Measurements from ENCODE around the gene GNL2.

GNL2 gene

DNA sequence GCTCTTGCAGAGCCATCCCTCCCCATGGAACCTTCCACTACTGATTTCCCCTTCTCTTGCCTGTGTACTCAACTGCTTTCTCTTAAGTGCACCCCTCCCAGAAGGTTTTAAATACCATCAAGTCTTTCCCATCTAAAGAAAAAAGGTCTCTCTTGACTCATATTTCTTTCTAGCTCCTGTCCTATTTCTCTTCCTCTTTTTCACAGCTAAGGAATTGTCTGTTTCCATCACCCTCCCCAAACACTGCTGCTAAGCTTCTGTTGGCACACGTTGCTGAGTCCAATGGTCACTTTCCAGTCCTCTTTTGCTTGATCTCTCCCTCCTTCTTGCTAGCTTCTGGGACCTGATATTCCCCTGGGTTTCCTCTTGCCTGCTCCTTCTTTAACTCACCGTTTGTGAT lies 13.3 kb upstream of the GNL2 start:
- no peaks in the 10 kb centered on the region for H3K4me1 ChIP-seq (ENCODE audit: control insufficient read depth, insufficient read depth, low read length)
- H3K36me3 ChIP-seq (ENCODE audit: control insufficient read depth, insufficient read depth, low read length) = no peaks in the 10 kb centered on the region
- H3K4me3 ChIP-seq (ENCODE audit: insufficient read depth, low read depth, low read length) = no peak overlapping the region
- WGBS, 2 experiments = 41 to 45% methylated on average over 2 of the region's 2 CpGs
- no peak overlapping the region for H3K27ac ChIP-seq (ENCODE audit: insufficient read depth, low read depth, low read length, poor library complexity, severe bottlenecking)
- no peaks in the 10 kb centered on the region for H3K9me3 ChIP-seq (ENCODE audit: control insufficient read depth, low read length)
- peaks cover 38% of the 10 kb centered on the region for H3K27me3 ChIP-seq (ENCODE audit: control insufficient read depth, insufficient read depth, low read length, poor library complexity, severe bottlenecking)

DNA sequence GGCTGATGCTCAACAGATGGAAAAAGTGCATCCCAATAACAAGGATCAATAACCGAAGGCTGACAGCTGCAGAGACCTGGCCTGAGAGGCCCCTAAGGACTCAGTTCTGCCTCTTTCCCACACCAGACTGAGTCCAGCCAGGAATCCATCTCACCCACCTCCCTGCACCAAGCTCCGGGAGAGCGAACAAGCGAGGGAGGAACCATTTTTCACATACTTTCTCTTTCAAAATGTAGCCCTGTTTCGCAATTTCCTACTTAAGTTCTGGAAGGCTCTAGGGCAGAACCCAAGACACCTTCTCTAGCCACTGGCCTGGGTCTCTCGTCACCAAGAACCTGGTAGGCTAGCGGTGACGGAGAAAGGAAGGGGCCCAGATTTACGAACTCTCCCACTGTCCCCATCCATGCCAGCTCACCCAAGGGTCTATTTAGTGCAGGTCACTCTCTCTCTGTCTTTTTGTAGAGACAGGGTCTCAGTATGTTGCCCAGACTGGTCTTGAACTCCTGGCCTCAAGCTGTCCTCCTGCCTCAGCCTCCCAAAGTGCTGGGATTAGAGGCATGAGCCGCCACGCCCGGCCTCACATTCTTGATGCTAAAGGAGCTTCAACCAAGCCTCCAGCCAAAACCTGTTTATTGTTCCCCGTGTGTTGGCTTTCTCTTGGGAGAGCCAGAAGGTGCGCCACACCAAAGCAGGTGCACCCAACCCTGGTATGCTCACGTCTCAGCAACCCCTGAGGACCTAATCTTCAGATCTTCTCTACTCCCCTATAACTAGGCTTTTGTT lies 10.9 kb upstream of the GNL2 start:
- peaks cover 38% of the 10 kb centered on the region for H3K27me3 ChIP-seq (ENCODE audit: control insufficient read depth, insufficient read depth, low read length, poor library complexity, severe bottlenecking)
- 86 to 89% methylated on average over 15 of the region's 15 CpGs for WGBS, 2 experiments

DNA sequence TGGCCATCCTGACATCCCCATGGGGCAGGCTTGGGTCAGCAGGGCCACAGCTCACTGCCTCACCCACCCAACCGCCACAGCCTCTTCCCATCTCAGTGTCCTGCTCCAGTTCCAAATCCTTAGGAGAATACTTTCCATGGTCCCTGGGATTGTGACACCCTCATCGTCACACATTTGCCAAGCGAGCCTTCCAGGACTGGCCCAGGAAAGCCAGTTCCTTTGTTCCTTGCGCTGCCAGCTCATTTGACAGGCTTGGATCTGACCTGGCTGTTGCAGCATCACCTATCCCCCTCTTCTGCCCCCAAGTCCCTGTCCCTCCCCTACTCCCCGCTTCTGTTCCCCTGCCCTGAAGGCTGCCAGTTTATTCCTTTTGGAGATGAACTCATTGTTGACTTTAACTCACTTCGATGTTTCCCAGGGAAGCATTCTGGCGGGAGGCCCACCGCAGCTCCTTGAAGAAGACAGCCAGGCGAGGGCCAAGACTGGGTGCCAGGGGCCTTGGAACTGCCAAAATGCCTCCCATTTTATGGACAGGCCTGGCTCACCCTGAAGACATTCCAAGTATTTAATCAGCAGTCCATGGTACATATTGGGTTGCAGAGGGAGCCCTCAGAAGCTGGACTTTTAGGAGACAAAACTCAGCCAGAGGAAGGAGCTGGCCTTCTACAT lies 10.2 kb upstream of the GNL2 start:
- WGBS, 2 experiments = 92 to 93% methylated on average over 9 of the region's 9 CpGs
- Histone ChIP-seq H3K27ac (ENCODE audit: insufficient read depth, low read depth, low read length, poor library complexity, severe bottlenecking) (no peak overlapping the region), H3K27me3 (ENCODE audit: control insufficient read depth, insufficient read depth, low read length, poor library complexity, severe bottlenecking) (peaks cover 43% of the 10 kb centered on the region), H3K9me3 (ENCODE audit: control insufficient read depth, low read length) (no peaks in the 10 kb centered on the region), H3K4me1 (ENCODE audit: control insufficient read depth, insufficient read depth, low read length) (no peaks in the 10 kb centered on the region), H3K4me3 (ENCODE audit: insufficient read depth, low read depth, low read length) (no peak overlapping the region), H3K36me3 (ENCODE audit: control insufficient read depth, insufficient read depth, low read length) (no peaks in the 10 kb centered on the region)

More for the DNA sequence above, 10.9 kb upstream of the GNL2 start:
- H3K36me3 ChIP-seq (ENCODE audit: control insufficient read depth, insufficient read depth, low read length) = no peaks in the 10 kb centered on the region
- H3K9me3 ChIP-seq (ENCODE audit: control insufficient read depth, low read length) = no peaks in the 10 kb centered on the region
- H3K4me3 ChIP-seq (ENCODE audit: insufficient read depth, low read depth, low read length) = no peak overlapping the region
- H3K4me1 ChIP-seq (ENCODE audit: control insufficient read depth, insufficient read depth, low read length) = no peaks in the 10 kb centered on the region
- H3K27ac ChIP-seq (ENCODE audit: insufficient read depth, low read depth, low read length, poor library complexity, severe bottlenecking) = no peak overlapping the region

DNA sequence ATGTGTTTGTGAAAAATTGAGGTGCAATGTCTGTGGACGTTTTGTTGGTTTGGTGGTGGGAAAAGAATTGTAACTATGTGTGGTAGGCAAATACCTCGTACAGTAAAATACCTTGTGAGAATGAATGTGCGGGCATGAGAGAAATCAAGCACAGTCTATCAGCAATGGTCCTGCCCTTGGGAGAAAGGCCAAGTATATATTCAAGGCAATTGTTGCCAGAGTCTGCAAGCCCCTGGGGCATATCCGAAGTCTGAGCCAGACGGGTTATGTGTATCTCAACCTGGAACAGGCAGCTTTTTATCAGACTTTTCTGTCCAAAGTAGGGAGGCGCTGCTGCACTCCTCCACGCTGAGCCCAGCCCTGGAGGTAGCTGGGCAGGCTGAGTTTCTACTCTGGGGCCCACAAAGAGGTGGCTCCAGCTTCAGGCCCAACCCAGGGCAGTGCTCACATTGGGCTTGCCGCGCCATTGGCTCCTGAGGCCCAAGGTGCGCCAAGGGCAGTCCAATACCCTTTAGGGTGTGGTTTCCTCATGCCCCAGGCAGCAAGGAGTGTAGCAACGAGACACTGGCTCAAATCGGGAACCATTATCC lies 9.4 kb upstream of the GNL2 start:
- 87 to 89% methylated on average over 12 of the region's 12 CpGs for WGBS, 2 experiments
- no peaks in the 10 kb centered on the region for H3K9me3 ChIP-seq (ENCODE audit: control insufficient read depth, low read length)
- no peak overlapping the region for H3K27ac ChIP-seq (ENCODE audit: insufficient read depth, low read depth, low read length, poor library complexity, severe bottlenecking)
- H3K4me1 ChIP-seq (ENCODE audit: control insufficient read depth, insufficient read depth, low read length) = no peaks in the 10 kb centered on the region
- H3K27me3 ChIP-seq (ENCODE audit: control insufficient read depth, insufficient read depth, low read length, poor library complexity, severe bottlenecking) = peaks cover 46% of the 10 kb centered on the region
- H3K4me3 ChIP-seq (ENCODE audit: insufficient read depth, low read depth, low read length) = no peak overlapping the region
- H3K36me3 ChIP-seq (ENCODE audit: control insufficient read depth, insufficient read depth, low read length) = no peaks in the 10 kb centered on the region

DNA sequence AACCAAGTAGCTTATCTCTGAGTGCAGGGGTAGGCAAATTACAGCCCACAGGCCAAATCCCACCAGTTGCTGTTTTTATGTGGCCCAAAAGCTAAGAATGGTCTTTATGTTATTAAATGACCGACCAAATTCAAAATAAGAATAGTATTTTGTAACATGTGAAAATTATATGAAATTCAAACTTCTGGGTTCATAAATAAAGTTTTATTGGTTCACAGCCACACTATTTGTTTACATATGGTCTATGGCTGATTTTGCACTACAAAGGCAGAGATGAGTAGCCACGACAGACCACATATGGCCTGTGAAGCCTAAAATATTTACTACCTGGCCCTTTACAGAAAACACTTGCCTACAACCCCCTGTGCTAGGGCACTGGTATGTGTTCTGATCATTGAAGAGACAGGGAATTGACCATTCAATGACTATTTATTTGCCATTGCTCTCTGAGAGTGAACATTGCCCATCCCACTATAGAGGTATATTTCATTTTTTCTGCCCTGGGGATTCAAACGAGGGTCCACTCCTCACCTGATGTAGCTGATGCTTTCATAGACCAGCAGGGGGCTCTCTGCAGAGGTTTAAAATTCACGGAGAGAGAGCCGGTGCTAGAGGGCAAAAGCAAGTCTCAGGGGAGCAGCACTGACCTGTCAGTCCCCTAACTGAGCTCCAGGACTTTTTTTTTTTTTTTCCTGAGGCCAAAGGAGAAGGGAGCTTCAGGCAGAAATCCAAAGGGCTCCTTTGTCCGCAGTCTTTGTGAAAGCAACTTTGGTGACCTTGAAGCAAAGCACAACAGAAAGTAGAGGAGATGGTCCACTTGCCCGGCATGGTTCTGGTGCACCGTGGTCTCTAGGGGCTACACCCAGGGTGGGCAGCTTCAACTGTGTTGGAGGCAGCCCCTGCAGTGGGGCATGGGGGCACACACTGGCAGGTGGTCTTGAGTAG lies 7.3 kb upstream of the GNL2 start:
- Histone ChIP-seq H3K27me3 (ENCODE audit: control insufficient read depth, insufficient read depth, low read length, poor library complexity, severe bottlenecking) (peaks cover 30% of the 10 kb centered on the region), H3K27ac (ENCODE audit: insufficient read depth, low read depth, low read length, poor library complexity, severe bottlenecking) (no peak overlapping the region), H3K4me1 (ENCODE audit: control insufficient read depth, insufficient read depth, low read length) (no peaks in the 10 kb centered on the region), H3K4me3 (ENCODE audit: insufficient read depth, low read depth, low read length) (no peak overlapping the region), H3K36me3 (ENCODE audit: control insufficient read depth, insufficient read depth, low read length) (no peaks in the 10 kb centered on the region), H3K9me3 (ENCODE audit: control insufficient read depth, low read length) (no peaks in the 10 kb centered on the region)
- 38 to 39% methylated on average over 7 of the region's 8 CpGs for WGBS, 2 experiments

DNA sequence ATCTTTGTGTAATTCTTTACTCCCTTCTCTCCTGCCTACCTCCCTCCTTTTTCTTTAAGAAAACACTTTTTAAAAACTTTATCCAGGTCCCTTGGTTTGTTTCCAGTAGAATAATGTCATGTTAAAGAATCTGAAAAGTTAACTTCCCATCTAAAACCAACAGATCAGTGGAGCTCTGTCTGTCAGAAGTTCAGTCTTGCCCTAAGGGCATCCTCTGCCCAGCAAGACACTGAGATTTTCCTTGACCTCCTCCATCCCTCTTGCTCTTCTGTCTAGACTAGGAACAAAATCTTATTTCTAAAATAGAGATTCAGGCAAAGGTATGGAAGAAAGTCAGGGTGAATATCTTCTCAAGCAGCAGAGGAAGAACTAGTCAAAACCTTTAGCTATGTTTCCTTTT lies 5.7 kb upstream of the GNL2 start:
- H3K36me3 ChIP-seq (ENCODE audit: control insufficient read depth, insufficient read depth, low read length) = no peaks in the 10 kb centered on the region
- peaks cover 28% of the 10 kb centered on the region for H3K27me3 ChIP-seq (ENCODE audit: control insufficient read depth, insufficient read depth, low read length, poor library complexity, severe bottlenecking)
- H3K4me1 ChIP-seq (ENCODE audit: control insufficient read depth, insufficient read depth, low read length) = no peaks in the 10 kb centered on the region
- H3K27ac ChIP-seq (ENCODE audit: insufficient read depth, low read depth, low read length, poor library complexity, severe bottlenecking) = no peak overlapping the region
- H3K4me3 ChIP-seq (ENCODE audit: insufficient read depth, low read depth, low read length) = no peak overlapping the region
- no peaks in the 10 kb centered on the region for H3K9me3 ChIP-seq (ENCODE audit: control insufficient read depth, low read length)

DNA sequence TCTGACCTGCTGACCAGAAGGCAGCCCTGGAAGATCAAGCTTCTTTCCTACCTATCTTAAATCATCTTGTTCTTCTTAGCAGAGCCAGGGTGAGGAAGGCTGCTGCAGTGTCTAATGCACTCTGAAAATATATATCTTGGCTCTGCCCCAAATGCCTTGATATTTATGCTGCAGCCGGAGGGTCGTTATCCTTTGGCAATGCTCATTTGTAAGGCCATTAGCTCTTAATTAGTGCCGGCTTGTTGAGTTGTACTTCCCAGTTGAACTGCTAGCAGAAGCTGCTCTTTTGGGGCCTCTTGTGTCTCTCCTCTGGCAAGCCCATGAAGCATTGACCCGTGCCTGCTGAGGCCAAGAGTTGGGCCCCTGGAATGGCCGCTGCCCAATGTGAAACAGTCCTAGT lies 4.2 kb upstream of the GNL2 start:
- no peak overlapping the region for H3K4me3 ChIP-seq (ENCODE audit: insufficient read depth, low read depth, low read length)
- H3K4me1 ChIP-seq (ENCODE audit: control insufficient read depth, insufficient read depth, low read length) = no peaks in the 10 kb centered on the region
- H3K27ac ChIP-seq (ENCODE audit: insufficient read depth, low read depth, low read length, poor library complexity, severe bottlenecking) = no peak overlapping the region
- H3K27me3 ChIP-seq (ENCODE audit: control insufficient read depth, insufficient read depth, low read length, poor library complexity, severe bottlenecking) = peaks cover 28% of the 10 kb centered on the region
- H3K9me3 ChIP-seq (ENCODE audit: control insufficient read depth, low read length) = no peaks in the 10 kb centered on the region
- H3K36me3 ChIP-seq (ENCODE audit: control insufficient read depth, insufficient read depth, low read length) = no peaks in the 10 kb centered on the region
- WGBS, 2 experiments = 87 to 91% methylated on average over 5 of the region's 5 CpGs

DNA sequence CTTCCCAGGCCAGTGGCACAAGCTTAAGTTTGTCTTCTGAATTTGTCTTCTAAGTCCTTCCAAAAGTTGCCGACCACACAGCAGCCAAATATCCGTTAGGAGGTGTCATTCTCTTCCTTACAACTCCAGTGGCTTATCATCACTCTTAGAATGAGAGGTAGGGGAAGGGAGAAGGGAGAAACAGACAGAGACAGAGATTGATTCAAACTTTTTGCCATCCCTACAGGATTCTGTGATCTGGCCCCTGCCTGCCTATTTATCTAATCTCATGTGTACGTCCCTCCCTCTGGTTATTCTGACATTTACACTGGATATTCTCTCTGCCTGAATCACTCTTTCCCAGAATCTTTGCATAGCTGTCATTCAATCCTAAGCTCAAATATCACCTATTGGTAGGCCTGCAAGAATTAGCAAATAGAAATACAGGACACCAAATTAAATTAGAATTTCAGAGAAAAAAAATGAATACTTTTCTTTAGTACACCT lies 488 bp upstream of the GNL2 start:
- Histone ChIP-seq H3K9me3 (ENCODE audit: control insufficient read depth, low read length) (no peaks in the 10 kb centered on the region), H3K27ac (ENCODE audit: insufficient read depth, low read depth, low read length, poor library complexity, severe bottlenecking) (no peak overlapping the region), H3K4me3 (ENCODE audit: insufficient read depth, low read depth, low read length) (peak overlapping the region; percentile 88), H3K36me3 (ENCODE audit: control insufficient read depth, insufficient read depth, low read length) (peaks cover 15% of the 10 kb centered on the region), H3K4me1 (ENCODE audit: control insufficient read depth, insufficient read depth, low read length) (no peaks in the 10 kb centered on the region), H3K27me3 (ENCODE audit: control insufficient read depth, insufficient read depth, low read length, poor library complexity, severe bottlenecking) (peaks cover 25% of the 10 kb centered on the region)
- 0 to 7% methylated on average over 2 of the region's 3 CpGs for WGBS, 2 experiments

DNA sequence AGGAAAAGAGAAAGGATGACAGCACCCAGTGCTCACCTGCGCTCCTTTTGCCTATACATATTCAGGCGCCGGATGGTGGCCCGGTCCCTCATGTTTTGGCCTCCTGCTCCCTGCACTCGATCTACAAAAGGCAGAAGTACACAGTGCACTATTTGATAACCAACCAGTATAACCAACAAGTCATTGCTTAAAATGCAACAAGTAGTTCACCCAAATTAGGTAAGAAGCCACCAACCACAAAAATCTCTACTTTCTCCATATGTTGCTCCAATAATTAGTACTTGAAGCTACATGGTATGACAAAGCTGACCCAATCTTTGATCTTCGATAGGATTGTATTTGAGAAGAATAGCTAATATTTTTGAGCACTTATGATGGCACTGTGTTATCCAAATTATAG lies 2.0 kb downstream of the GNL2 start:
- Histone ChIP-seq H3K27me3 (ENCODE audit: control insufficient read depth, insufficient read depth, low read length, poor library complexity, severe bottlenecking) (peaks cover 19% of the 10 kb centered on the region), H3K4me3 (ENCODE audit: insufficient read depth, low read depth, low read length) (no peak overlapping the region), H3K36me3 (ENCODE audit: control insufficient read depth, insufficient read depth, low read length) (peaks cover 18% of the 10 kb centered on the region), H3K9me3 (ENCODE audit: control insufficient read depth, low read length) (no peaks in the 10 kb centered on the region), H3K4me1 (ENCODE audit: control insufficient read depth, insufficient read depth, low read length) (no peaks in the 10 kb centered on the region), H3K27ac (ENCODE audit: insufficient read depth, low read depth, low read length, poor library complexity, severe bottlenecking) (no peak overlapping the region)
- 96 to 98% methylated on average over 6 of the region's 6 CpGs for WGBS, 2 experiments
